Lower leg skin (tissue), 3 donors: ENCODE results near the gene SPTAN1.

Source experiments
- CTCF ChIP-seq, 3 donors: fragments of 450-650 bp; IDR thresholded peaks; one replicate each; pipeline ENCODE4 v1.5.1; 2016; ENCODE audit warnings: antibody characterized with exemption in 3 of 3, mild to moderate bottlenecking in 3 of 3, moderate library complexity in 2 of 3
- POLR2A ChIP-seq, 2 donors: fragments of 450-650 bp; IDR thresholded peaks; one replicate each; pipeline ENCODE4 v1.6.1; 2016 to 2017; ENCODE audit warnings: antibody characterized with exemption in 2 of 2, mild to moderate bottlenecking in 1 of 2, moderate library complexity in 1 of 2

GRCh38 chr9:128593039-128593438 lies 40.7 kb downstream of the SPTAN1 start:
- TF ChIP-seq CTCF (IDR thresholded peaks at IDR 0.05) (no peak), POLR2A (IDR thresholded peaks at IDR 0.05) (no peak)
